ENCODE measurements around the gene P2RX2.

DNA sequence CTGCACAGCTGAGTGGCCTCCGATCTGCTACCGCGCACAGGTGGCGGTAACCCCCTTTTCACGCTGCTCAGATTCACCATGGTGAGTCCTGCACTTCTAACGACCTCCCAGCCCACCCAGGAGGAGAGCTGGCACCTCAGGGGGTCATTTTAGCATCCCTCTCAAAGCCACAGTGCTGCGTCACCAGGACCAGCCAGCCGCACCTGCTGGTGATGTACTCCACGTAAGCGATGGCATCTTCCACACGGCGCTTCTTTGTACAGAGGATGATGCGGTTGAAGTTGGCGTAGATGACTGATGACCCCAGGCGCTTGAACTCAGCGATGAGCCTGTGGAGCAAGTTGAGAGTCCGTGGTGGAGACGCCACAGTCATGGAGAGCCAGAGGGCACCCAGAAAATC, 19.2 kb downstream of the P2RX2 start:
- TF ChIP-seq EZH2 (IDR thresholded peaks at IDR 0.05) (no peak), POLR2AphosphoS5 (IDR thresholded peaks at IDR 0.05; ENCODE audit: borderline replicate concordance, low read depth, low read length) (no peak), FOXP2 (optimal IDR thresholded peaks at IDR 0.05; ENCODE audit: control extremely low read depth, extremely low read length, insufficient read depth) (no peak)

Data from SK-N-MC (cell line).